ENCODE data around the gene ARHGEF4.
A peak's percentile ranks its signal among the peaks of the same experiment; 100 is the strongest.

The ARHGEF4 gene

GRCh38 chr2:131038258-131039100 is 201.8 kb downstream of the ARHGEF4 start:
- DNase-seq (ENCODE audit: low spot score) = no peak

GRCh38 chr2:131039101-131039440 is 202.4 kb downstream of the ARHGEF4 start:
- DNase-seq (ENCODE audit: low spot score) = no peak

DNA sequence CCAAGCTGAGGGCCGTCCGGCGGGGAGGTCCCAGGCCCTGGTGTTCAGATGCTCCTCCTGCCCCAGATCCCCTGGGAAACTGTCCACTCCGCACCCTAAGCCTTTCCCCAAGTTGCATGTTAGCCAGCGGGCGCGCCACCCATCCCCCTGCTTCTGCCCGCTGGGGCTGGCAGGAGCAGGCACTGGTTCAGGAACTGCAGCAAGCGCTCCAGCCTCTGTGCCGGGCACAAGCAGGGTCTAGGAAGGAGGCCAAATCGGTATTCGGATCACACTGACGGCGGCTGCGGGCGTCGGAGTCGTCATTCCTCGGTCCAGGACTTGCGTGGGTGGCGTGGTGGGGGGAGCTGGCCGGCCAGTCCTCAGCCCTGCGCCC is 202.8 kb downstream of the ARHGEF4 start:
- no peak for DNase-seq (ENCODE audit: low spot score)

GRCh38 chr2:131039908-131040660 is 203.4 kb downstream of the ARHGEF4 start:
- DNase-seq (ENCODE audit: low spot score) = no peak

- DNase-seq (ENCODE audit: low spot score) = no peak
These were observed 204.1 kb downstream of the ARHGEF4 start for GRCh38 chr2:131040661-131041401.

GRCh38 chr2:131041402-131042147 is 204.9 kb downstream of the ARHGEF4 start:
- DNase-seq (ENCODE audit: low spot score) = no peak

- peak; percentile 35 for DNase-seq (ENCODE audit: low spot score)
These were observed 205.5 kb downstream of the ARHGEF4 start for GRCh38 chr2:131042148-131042775.

DNA sequence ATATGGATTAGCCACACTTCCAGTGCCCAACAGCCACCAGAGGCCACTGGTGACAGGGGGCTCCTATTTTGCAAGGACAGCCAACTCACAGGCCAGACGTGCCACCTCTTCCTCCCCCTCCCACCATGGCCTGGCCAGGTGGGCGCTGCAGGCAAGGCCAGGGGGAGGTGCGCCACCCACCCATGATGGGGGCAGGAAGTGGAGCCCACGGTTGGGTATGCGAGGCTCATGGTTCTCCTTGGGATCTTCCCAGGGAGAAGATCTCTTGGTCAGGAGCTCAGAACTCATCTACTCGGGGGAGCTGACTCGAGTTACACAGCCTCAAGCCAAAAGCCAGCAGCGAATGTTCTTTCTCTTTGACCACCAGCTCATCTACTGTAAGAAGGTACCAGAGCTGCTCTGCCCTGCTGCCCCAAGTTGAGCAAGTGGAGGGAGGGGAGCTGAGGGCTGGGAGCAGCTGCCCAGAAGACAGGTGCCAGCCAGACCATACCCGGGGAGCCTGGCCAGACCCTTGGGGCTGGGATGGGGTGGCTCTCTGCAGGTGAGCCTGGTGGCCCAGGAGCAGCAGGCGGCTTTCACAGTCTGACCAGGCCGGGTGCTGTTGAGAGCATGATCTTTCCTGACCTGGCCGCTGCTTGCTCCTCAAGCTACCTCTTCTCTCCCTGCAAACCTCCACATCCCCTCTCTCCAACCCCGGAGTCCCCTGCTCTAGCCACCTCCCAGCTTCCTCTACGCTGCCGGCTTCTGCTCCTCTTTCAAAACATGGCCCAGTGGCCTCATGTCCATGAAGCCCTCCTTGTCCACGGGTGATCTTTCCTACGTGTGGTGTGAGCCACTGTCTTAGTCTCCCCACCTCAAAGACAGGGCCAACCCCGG is 206.7 kb downstream of the ARHGEF4 start:
- no peak for DNase-seq (ENCODE audit: low spot score)

GRCh38 chr2:131044075-131044756 is 207.5 kb downstream of the ARHGEF4 start:
- no peak for DNase-seq (ENCODE audit: low spot score)

- no peak for DNase-seq (ENCODE audit: low spot score)
These were observed 208.0 kb downstream of the ARHGEF4 start for GRCh38 chr2:131044757-131045150.

DNA sequence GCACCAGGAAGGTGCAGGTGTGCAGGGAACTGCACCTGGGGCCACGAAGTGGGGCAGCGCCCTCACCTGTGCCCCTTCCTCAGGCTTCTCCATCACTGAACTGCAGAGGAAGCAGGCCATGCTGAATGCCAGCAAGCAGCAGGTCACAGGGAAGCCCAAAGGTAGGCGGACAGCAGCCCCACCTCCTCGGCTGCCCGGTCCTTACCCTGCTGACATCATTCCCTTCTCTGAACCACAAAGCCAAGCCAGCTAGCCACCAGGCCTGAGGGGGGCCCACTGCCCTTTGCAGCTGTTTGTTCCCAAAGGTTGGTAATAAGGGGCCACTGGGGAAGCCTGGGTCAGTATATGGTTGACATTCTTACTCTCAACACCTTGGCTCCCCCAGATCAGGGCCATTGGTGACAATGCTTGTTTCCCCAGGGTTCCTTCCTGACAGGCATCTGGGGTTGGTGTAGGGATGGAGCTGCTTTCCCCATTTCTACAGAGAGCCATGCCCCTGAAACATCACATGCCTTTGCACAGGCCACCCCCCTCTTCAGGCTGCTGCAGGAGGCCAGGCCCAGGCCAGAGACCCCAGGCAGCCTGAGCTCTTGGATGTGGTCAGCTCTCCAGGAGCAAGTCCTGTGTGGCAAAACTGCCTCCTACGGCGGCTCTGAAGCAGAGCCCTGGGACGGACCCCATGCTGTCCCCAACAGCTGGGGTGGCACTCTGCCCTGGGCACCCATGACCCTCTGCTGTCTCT is 208.7 kb downstream of the ARHGEF4 start:
- DNase-seq (ENCODE audit: low spot score) = no peak

- DNase-seq (ENCODE audit: low spot score) = no peak
These were observed 209.6 kb downstream of the ARHGEF4 start for GRCh38 chr2:131046028-131046917.

DNA sequence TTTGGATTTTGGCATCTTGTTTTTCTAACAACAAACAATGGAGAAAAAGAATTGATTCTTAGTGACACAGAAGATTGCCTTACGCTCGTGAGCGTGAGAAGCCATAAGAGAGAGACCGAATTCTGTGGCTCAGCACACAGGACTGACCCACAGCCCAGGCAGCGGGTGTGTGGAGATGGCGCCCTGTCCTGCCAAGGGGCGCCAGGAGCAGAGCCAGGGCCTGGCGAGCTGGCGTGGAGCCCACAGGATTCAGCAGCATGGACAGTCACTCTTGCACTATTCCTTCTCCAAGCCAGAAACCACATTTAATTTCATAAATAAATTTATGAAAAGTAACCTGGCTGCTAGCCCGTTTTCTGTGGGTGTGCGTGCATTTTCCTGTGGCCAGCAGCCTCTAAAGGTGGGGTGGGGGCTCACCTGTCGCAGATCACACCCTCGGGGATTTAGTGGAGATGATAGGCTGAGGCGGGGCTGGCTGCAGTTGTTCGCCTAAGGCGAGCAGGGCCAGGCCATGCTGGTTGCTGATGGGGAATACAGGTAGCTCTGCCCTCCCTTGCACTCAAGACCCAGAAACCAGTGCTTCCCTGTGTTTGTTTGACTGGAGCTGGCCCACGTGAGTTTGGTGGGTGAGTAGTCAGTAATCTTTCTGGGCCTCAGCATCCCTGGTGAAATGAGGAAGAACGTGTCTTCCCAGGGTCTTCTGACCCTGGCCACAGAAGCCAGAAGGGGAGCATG is 210.4 kb downstream of the ARHGEF4 start:
- DNase-seq (ENCODE audit: low spot score) = no peak

- no peak for DNase-seq (ENCODE audit: low spot score)
These were observed 211.3 kb downstream of the ARHGEF4 start for GRCh38 chr2:131047920-131048560.

DNA sequence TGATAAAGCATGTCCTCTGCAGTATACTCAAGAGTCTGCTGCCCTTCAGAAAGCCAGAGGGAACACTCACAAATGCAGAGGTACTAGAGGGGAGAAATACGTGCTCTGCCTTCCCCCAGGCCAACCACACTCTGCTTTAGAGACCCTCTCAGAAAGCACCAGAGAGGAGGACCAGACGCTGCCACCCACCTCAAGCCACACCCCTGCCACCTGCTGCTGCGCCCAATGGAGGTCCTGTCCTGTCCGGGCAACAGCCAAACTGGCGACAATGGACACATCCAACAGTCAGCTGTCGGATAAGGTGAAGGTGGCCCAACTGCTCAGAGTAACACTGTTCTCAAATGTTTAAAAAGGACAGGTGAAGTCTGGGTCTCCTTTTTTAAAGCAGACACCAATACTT is 211.9 kb downstream of the ARHGEF4 start:
- no peak for DNase-seq (ENCODE audit: low spot score)

DNA sequence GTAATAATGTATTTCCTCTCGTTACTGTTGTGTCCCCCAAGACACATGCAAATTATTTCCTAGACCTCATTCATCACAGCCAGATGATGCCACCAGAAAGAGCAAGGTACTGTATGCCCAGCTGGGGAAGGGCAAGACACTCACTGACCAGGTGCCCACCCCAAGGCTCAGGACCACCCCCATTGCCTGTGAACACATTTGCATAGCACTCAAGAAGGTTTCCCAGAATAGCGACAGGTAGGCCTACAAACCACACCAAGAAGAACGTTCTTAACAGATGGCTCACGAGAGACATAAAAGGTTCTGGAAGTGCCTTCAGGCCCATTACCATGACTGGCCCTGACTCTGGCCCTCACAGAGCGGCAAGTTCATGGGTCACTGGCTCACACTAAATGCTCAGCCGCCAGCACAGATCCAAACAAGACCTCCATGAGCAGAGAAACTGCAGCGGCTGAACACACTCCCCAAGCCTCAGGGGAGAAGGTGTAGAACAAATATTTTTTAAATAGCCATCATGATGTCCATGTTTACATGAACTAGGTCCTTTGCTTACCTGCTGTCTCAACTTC is 212.5 kb downstream of the ARHGEF4 start:
- no peak for DNase-seq (ENCODE audit: low spot score)

DNA sequence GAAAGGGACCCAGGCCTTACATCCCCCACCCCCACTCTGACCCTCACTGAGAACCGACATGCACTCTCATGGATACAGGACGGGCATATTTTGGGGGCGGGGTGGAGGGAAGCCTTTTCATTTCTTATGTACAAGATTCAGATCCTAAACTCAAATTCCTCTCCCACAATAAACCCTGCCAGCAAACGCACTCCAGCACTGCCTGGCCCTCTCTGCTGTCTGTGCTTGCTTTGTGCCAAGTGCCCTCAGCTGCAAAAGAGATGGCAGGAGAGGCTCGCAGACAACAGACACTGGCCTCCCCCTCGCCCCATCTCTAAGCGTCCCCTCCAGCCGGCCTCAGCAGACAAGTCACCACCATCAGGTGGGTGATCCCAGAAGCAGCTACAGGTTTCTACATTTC is 214.2 kb downstream of the ARHGEF4 start:
- no peak for DNase-seq (ENCODE audit: low spot score)
